ENCODE measurements around the gene SLC47A2.

Gene SLC47A2

GRCh38 chr17:19642373-19642893, 74.0 kb downstream of the SLC47A2 start:
- no peak for DNase-seq

GRCh38 chr17:19641687-19642372, 74.6 kb downstream of the SLC47A2 start:
- no peak for DNase-seq

- DNase-seq: no peak
Measured at GRCh38 chr17:19631905-19632304, 84.5 kb downstream of the SLC47A2 start.

- DNase-seq: no peak
Measured at GRCh38 chr17:19630661-19631060, 85.7 kb downstream of the SLC47A2 start.

GRCh38 chr17:19630035-19630434, 86.3 kb downstream of the SLC47A2 start:
- DNase-seq: no peak

- DNase-seq: no peak
Measured at GRCh38 chr17:19629449-19629848, 86.9 kb downstream of the SLC47A2 start.

Measured in DMS153 (cell line).